Mesenchymal stem cell (in vitro differentiated cells and primary cell): Measurements from ENCODE around the gene DGKD.

Experiments used
- DNase-seq: peaks from one replicate; pipeline ENCODE4 v3.0.0-alpha.2; 2013
- H2AFZ ChIP-seq: one replicate; pipeline ENCODE4 v1.6.1; 2013; ENCODE audit warnings: low read depth, mild to moderate bottlenecking, control low read depth, inconsistent platforms, low read length, moderate library complexity
- H2AK5ac ChIP-seq: 2 replicates; pipeline ENCODE4 v1.6.1; 2013; ENCODE audit warnings: low read length, moderate library complexity, mild to moderate bottlenecking, inconsistent platforms; ENCODE audit not compliant: severe bottlenecking
- H2BK120ac ChIP-seq: one replicate; pipeline ENCODE4 v1.6.1; 2013; ENCODE audit warnings: low read depth, mild to moderate bottlenecking, inconsistent platforms, low read length, moderate library complexity
- H2BK12ac ChIP-seq, 2 experiments: one replicate each; pipeline ENCODE4 v1.6.1; 2013; ENCODE audit warnings: inconsistent platforms in 2 of 2, low read length in 2 of 2, mild to moderate bottlenecking in 2 of 2, moderate library complexity in 2 of 2, control low read depth in 1 of 2
- H2BK15ac ChIP-seq: one replicate; pipeline ENCODE4 v1.6.1; 2013; ENCODE audit warnings: mild to moderate bottlenecking, low read depth, inconsistent platforms; ENCODE audit not compliant: poor library complexity, severe bottlenecking
- H2BK5ac ChIP-seq: 2 replicates; pipeline ENCODE4 v1.6.1; 2013; ENCODE audit warnings: low read depth, mild to moderate bottlenecking, low read length, control low read depth, inconsistent platforms; ENCODE audit not compliant: poor library complexity, severe bottlenecking
- H3K14ac ChIP-seq, 2 experiments: one replicate each; pipeline ENCODE4 v1.6.1; 2013; ENCODE audit warnings: inconsistent platforms in 2 of 2, low read length in 2 of 2, control low read depth in 1 of 2, mild to moderate bottlenecking in 1 of 2, moderate library complexity in 1 of 2
- H3K18ac ChIP-seq, 2 experiments: one replicate each; pipeline ENCODE4 v1.6.1; 2013; ENCODE audit warnings: inconsistent platforms in 2 of 2, low read length in 2 of 2, control low read depth in 1 of 2, low read depth in 1 of 2, mild to moderate bottlenecking in 1 of 2
- H3K23ac ChIP-seq, 2 experiments: one replicate each; pipeline ENCODE4 v1.6.1; 2013; ENCODE audit warnings: inconsistent platforms in 2 of 2, low read length in 2 of 2, mild to moderate bottlenecking in 2 of 2, moderate library complexity in 2 of 2, control low read depth in 1 of 2
- H3K27ac ChIP-seq: 2 replicates; pipeline ENCODE4 v1.5.1; 2013; ENCODE audit warnings: mild to moderate bottlenecking, moderate library complexity, low read length, control low read depth, inconsistent platforms; ENCODE audit not compliant: poor library complexity, severe bottlenecking
- H3K27me3 ChIP-seq, 2 experiments: 2 replicates each; pipeline versions ENCODE4 v1.6.1 to v1.7.0; 2013; ENCODE audit warnings: low read length in 2 of 2, mild to moderate bottlenecking in 2 of 2, moderate library complexity in 2 of 2, control low read depth in 1 of 2, inconsistent platforms in 1 of 2; ENCODE audit not compliant: control insufficient read depth in 1 of 2, insufficient read depth in 1 of 2
- H3K36me3 ChIP-seq, 2 experiments: 2 replicates each; pipeline versions ENCODE4 v1.6.1 to v1.7.0; 2013; ENCODE audit warnings: low read length in 2 of 2, control low read depth in 1 of 2, inconsistent platforms in 1 of 2, low read depth in 1 of 2, mild to moderate bottlenecking in 1 of 2; ENCODE audit not compliant: insufficient read depth in 2 of 2, control insufficient read depth in 1 of 2
- H3K4ac ChIP-seq, 2 experiments: one replicate each; pipeline ENCODE4 v1.6.1; 2013; ENCODE audit warnings: inconsistent platforms in 2 of 2, low read length in 2 of 2, mild to moderate bottlenecking in 2 of 2, moderate library complexity in 2 of 2, control low read depth in 1 of 2, low read depth in 1 of 2
- H3K4me1 ChIP-seq: 2 replicates; pipeline ENCODE4 v1.6.1; 2013; ENCODE audit warnings: low read depth, low read length, control low read depth; ENCODE audit not compliant: control insufficient read depth, insufficient read depth
- H3K4me2 ChIP-seq: 2 replicates; pipeline ENCODE4 v1.6.1; 2013; ENCODE audit warnings: low read length, mild to moderate bottlenecking, inconsistent platforms; ENCODE audit not compliant: poor library complexity, severe bottlenecking
- H3K4me3 ChIP-seq, 2 experiments: 2 replicates each; pipeline versions ENCODE4 v1.5.1 to v1.7.0; 2013; ENCODE audit warnings: low read length in 2 of 2, mild to moderate bottlenecking in 2 of 2, control low read depth in 1 of 2, low read depth in 1 of 2; ENCODE audit not compliant: insufficient read depth in 1 of 2
- H3K79me1 ChIP-seq: replicated peaks from 2 replicates; pipeline ENCODE4 v1.6.1; 2013; ENCODE audit warnings: mild to moderate bottlenecking, control low read depth, low read length, inconsistent platforms; ENCODE audit not compliant: poor library complexity, severe bottlenecking
- H3K9ac ChIP-seq: 2 replicates; pipeline ENCODE4 v1.7.0; 2013; ENCODE audit warnings: mild to moderate bottlenecking, low read length, moderate library complexity
- H3K9me3 ChIP-seq: 2 replicates; pipeline ENCODE4 v1.7.0; 2013; ENCODE audit warnings: mild to moderate bottlenecking, low read length; ENCODE audit not compliant: control insufficient read depth
- H4K8ac ChIP-seq: one replicate; pipeline ENCODE4 v1.6.1; 2013; ENCODE audit warnings: inconsistent platforms, mild to moderate bottlenecking, low read length, moderate library complexity
- H4K91ac ChIP-seq: one replicate; pipeline ENCODE4 v1.6.1; 2013; ENCODE audit warnings: mild to moderate bottlenecking, low read length, inconsistent platforms
- WGBS: methylation state at CpG from one replicate; pipeline ENCODE4 v1.1.7; 2013; ENCODE audit warnings: mixed read lengths; 5-methylcytosine and 5-hydroxymethylcytosine counted together

Gene DGKD

GRCh38 chr2:233481368-233482142 is 127.3 kb downstream of the DGKD start:
- peaks cover 61 to 90% of the 10 kb centered on the region in 2 experiments for H3K36me3 ChIP-seq
- no peak overlapping the region for H4K8ac ChIP-seq
- no peak for DNase-seq
- no peaks in the 10 kb centered on the region for H3K27me3 ChIP-seq
- WGBS = 97% methylated on average over 20 of the region's 22 CpGs
- no peak overlapping the region for H2BK12ac ChIP-seq
- H3K23ac ChIP-seq = no peak overlapping the region
- H3K18ac ChIP-seq = no peak overlapping the region
- H3K9ac ChIP-seq = no peak overlapping the region
- H2BK15ac ChIP-seq = no peak overlapping the region
- H3K14ac ChIP-seq = no peak overlapping the region
- peaks cover 3% of the 10 kb centered on the region for H3K79me1 ChIP-seq
- H2AK5ac ChIP-seq = peak overlapping the region; percentile 45
- H2AFZ ChIP-seq = no peak overlapping the region
- H3K4ac ChIP-seq = no peak overlapping the region
- no peak overlapping the region for H3K4me3 ChIP-seq
- peaks cover 25% of the 10 kb centered on the region for H3K4me1 ChIP-seq
- no peak overlapping the region for H4K91ac ChIP-seq
- H3K9me3 ChIP-seq = no peaks in the 10 kb centered on the region
- H3K27ac ChIP-seq = peak overlapping the region; percentile 83
- peak overlapping the region; percentile 47 for H3K4me2 ChIP-seq
- no peak overlapping the region for H2BK5ac ChIP-seq
- no peak overlapping the region for H2BK120ac ChIP-seq

- Histone ChIP-seq H3K4me1 (peaks cover 29% of the 10 kb centered on the region), H3K4ac (no peak overlapping the region), H3K27me3 (no peaks in the 10 kb centered on the region), H4K91ac (no peak overlapping the region), H3K4me3 (no peak overlapping the region), H2BK15ac (no peak overlapping the region), H2AFZ (no peak overlapping the region), H3K79me1 (peaks cover 3% of the 10 kb centered on the region), H2BK120ac (no peak overlapping the region), H3K4me2 (no peak overlapping the region), H3K14ac (no peak overlapping the region), H3K9ac (no peak overlapping the region), H3K23ac (no peak overlapping the region), H2BK12ac (no peak overlapping the region), H3K9me3 (no peaks in the 10 kb centered on the region), H3K27ac (no peak overlapping the region), H4K8ac (no peak overlapping the region), H3K36me3 (peaks cover 51 to 81% of the 10 kb centered on the region in 2 experiments), H2BK5ac (no peak overlapping the region), H2AK5ac (peak overlapping the region; percentile 78), H3K18ac (no peak overlapping the region)
- WGBS = 98% methylated on average over 5 of the region's 5 CpGs
- no peak for DNase-seq
Observed at GRCh38 chr2:233482616-233483015, 128.3 kb downstream of the DGKD start.

- H4K8ac ChIP-seq = no peak overlapping the region
- DNase-seq = no peak
- no peak overlapping the region for H2AFZ ChIP-seq
- H2BK15ac ChIP-seq = no peak overlapping the region
- H4K91ac ChIP-seq = no peak overlapping the region
- peak overlapping the region; percentile 94 for H3K27ac ChIP-seq
- H3K27me3 ChIP-seq = no peaks in the 10 kb centered on the region
- no peak overlapping the region for H3K14ac ChIP-seq
- H3K4me1 ChIP-seq = peaks cover 31% of the 10 kb centered on the region
- no peak overlapping the region for H3K18ac ChIP-seq
- peaks cover 31 to 79% of the 10 kb centered on the region in 2 experiments for H3K36me3 ChIP-seq
- H2BK120ac ChIP-seq = no peak overlapping the region
- no peak overlapping the region for H3K23ac ChIP-seq
- no peak overlapping the region for H2BK12ac ChIP-seq
- no peak overlapping the region for H3K9ac ChIP-seq
- no peak overlapping the region for H3K4me3 ChIP-seq
- H3K79me1 ChIP-seq = peaks cover 3% of the 10 kb centered on the region
- 98% methylated on average over 15 of the region's 15 CpGs for whole genome bisulfite sequencing
- peak overlapping the region; percentile 33 for H2BK5ac ChIP-seq
- no peak overlapping the region for H3K4me2 ChIP-seq
- H3K4ac ChIP-seq = no peak overlapping the region
- H3K9me3 ChIP-seq = no peaks in the 10 kb centered on the region
- peak overlapping the region; percentile 88 for H2AK5ac ChIP-seq
Observed at GRCh38 chr2:233485726-233486125, 131.4 kb downstream of the DGKD start.

GRCh38 chr2:233486357-233486756 is 132.1 kb downstream of the DGKD start:
- Histone ChIP-seq H3K36me3 (peaks cover 34 to 79% of the 10 kb centered on the region in 2 experiments), H3K23ac (no peak overlapping the region), H2AK5ac (peak overlapping the region; percentile 88), H2AFZ (no peak overlapping the region), H2BK120ac (no peak overlapping the region), H3K4me1 (peaks cover 28% of the 10 kb centered on the region), H3K4me2 (no peak overlapping the region), H2BK15ac (no peak overlapping the region), H3K18ac (peak overlapping the region in 1 of 2 experiments; percentile 84), H3K27me3 (no peaks in the 10 kb centered on the region), H3K79me1 (peaks cover 2% of the 10 kb centered on the region), H3K4me3 (no peak overlapping the region), H3K9me3 (no peaks in the 10 kb centered on the region), H3K14ac (no peak overlapping the region), H3K27ac (peak overlapping the region; percentile 94), H4K8ac (no peak overlapping the region), H2BK5ac (peak overlapping the region; percentile 96), H4K91ac (no peak overlapping the region), H3K4ac (peak overlapping the region in 1 of 2 experiments; percentile 3), H2BK12ac (no peak overlapping the region), H3K9ac (no peak overlapping the region)
- 81% methylated on average over 4 of the region's 4 CpGs for WGBS
- no peak for DNase-seq
